Neural cell (in vitro differentiated cells): ENCODE results near the gene PRSS33.

Experiments
- CTCF ChIP-seq: fragments of 450-650 bp; IDR thresholded peaks from 2 replicates; pipeline ENCODE4 v1.5.1; 2014; ENCODE audit warnings: antibody characterized with exemption, mild to moderate bottlenecking, moderate library complexity; ENCODE audit not compliant: poor library complexity, severe bottlenecking
- MXI1 ChIP-seq: fragments of 450-650 bp; conservative IDR thresholded peaks from 2 replicates; pipeline ENCODE4 v1.6.1; 2014; ENCODE audit warnings: antibody characterized with exemption, mild to moderate bottlenecking; ENCODE audit not compliant: poor library complexity, severe bottlenecking
- POLR2AphosphoS5 ChIP-seq: IDR thresholded peaks from 2 replicates; pipeline ENCODE4 v1.6.1; 2012
- RAD21 ChIP-seq: fragments of 450-650 bp; conservative IDR thresholded peaks from 2 replicates; pipeline ENCODE4 v1.6.1; 2014; ENCODE audit warnings: antibody characterized with exemption, mild to moderate bottlenecking, moderate library complexity
- TAF1 ChIP-seq: IDR thresholded peaks from 2 replicates; pipeline ENCODE4 v1.6.1; 2012; ENCODE audit warnings: low read depth

- no peak for TF ChIP-seq MXI1
- TF ChIP-seq CTCF: no peak
- TF ChIP-seq POLR2AphosphoS5: no peak
- TF ChIP-seq TAF1: no peak
- no peak for TF ChIP-seq RAD21
These were observed 17.7 kb downstream of the PRSS33 start for GRCh38 chr16:2769675-2770056.
